GM10266 (cell line): ENCODE results near the gene SBF2.

Source experiments
- DNase-seq: peaks from one replicate; pipeline ENCODE4 v3.0.0; 2012; ENCODE audit errors: extremely low spot score
- CTCF ChIP-seq: IDR thresholded peaks from 2 replicates; pipeline ENCODE4 v1.5.1; 2012; ENCODE audit warnings: mild to moderate bottlenecking, low read depth; ENCODE audit not compliant: control insufficient read depth, insufficient read depth; ENCODE audit errors: missing control alignments

Gene SBF2

GRCh38 chr11:10293423-10294289 lies at the start of gene SBF2:
SBF2 (minus strand) TSS chr11:10294219; CDS start chr11:10294069, 150 bp downstream.
- TF ChIP-seq CTCF, result no peak
- peak; percentile 89 for DNase-seq

DNA sequence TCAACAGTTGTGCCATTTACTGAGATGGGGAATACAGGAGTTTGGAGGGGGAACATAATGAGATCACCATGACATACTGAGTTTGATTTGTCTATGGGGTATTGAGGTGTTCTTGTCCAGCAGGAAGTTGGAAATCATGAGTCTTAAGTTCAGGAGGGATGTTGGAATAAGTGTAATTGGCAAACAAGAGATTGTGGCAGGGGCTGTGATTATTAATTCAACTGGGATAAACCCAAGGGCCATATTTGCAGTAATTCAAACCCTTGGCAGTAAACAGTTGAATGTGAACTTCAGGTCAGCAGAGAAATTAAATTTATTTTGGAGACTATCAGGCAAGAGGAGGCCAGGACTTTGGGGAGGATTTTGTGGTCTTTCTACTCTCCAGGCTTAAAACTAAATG lies 44.3 kb upstream of the SBF2 start:
- DNase-seq, result no peak
- no peak for TF ChIP-seq CTCF

- DNase-seq, result no peak
- no peak for TF ChIP-seq CTCF
Measured at GRCh38 chr11:10333490-10333889, 39.5 kb upstream of the SBF2 start.

- no peak for TF ChIP-seq CTCF
- no peak for DNase-seq
Measured at GRCh38 chr11:10331548-10332289, 37.7 kb upstream of the SBF2 start.

DNA sequence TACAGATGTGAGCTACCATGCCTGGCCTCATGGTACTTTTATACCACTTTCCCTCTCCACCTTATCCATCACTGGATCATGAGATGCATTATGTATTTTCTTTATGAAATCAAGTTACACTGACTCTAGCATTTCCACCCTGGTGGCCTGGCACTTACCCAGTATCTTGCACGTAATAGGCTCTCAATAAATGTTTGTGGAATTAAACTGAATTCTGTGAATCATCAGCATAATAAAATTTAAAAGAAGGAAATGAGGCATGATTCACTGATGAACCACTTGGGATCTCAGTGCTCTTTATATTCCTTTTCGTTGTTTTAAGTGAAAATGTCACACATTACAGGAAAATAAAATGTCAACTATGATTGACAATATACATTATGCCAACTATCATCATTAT lies 35.9 kb upstream of the SBF2 start:
- TF ChIP-seq CTCF, result no peak
- DNase-seq, result no peak

GRCh38 chr11:10329356-10329755 lies 35.3 kb upstream of the SBF2 start:
- TF ChIP-seq CTCF, result no peak

More at GRCh38 chr11:10329356-10329755, 35.3 kb upstream of the SBF2 start:
- DNase-seq, result no peak
